HTERT RPE-1 (cell line): ENCODE data around the gene KCTD5.
"Not testable (repeated sequence)": the region's sequence is repeated elsewhere in the genome, so short reads cannot be mapped to it uniquely, and the experiment has no call there.

ENCODE experiments used
- in situ Hi-C: fragments of 300-500 bp; cut with MboI; formaldehyde crosslinking; loops from 4 replicates; pipeline ENCODE4 v1.14.3; 2020; ENCODE audit warnings: low sequenced_read_pairs

KCTD5 gene

DNA sequence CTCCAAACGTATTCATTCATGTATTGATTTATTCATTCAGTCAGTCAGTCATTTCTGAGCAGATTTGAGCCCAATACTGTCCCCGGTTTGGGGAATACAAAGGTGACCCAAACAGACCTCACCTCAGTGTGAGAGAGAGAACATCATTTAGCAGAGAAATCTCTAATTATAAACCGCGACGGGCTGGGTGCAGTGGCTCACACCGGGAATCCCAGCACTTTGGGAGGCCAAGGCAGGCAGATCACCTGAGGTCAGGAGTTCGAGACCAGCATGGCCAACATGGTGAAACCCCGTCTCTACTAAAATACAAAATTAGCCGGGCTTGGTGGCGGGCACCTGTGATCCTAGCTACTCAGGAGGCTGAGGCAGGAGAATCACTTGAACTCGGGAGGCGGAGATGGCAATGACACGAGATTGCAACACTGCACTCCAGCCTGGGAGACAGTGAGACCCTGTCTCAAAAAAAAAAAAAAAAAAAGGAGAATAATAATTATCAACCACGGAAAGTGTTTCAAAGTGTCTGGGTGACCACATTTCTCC is 39.4 kb downstream of the KCTD5 start:
- in situ Hi-C loops = not testable (repeated sequence)

DNA sequence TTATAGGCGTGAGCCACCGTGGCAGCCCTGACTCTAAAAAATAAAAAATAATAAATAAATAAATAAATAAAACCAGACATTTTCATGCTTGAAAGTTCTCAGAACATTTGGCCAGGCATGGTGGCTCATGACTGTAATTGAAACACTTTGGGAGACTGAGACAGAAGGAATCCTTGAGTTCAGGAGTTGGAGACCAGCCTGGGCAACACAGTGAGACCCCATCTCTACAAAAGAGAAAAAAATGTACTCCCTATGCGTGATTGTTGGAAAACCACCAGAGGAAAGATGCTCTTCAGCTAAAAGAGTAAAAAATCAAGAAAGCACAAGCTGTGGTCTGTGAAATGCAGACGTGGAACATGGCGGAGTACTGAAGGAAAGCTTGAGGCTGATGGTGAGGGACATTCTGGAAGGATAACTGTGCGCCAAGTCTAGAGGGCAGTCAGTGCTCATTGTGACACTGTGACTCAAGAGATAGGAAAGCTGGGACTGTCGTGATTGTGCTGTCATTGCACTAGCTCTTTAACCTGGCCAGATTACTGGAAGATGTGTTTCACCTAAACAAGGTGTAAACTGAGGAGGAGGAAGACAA is 41.9 kb downstream of the KCTD5 start:
- in situ Hi-C loops = no loop called here

DNA sequence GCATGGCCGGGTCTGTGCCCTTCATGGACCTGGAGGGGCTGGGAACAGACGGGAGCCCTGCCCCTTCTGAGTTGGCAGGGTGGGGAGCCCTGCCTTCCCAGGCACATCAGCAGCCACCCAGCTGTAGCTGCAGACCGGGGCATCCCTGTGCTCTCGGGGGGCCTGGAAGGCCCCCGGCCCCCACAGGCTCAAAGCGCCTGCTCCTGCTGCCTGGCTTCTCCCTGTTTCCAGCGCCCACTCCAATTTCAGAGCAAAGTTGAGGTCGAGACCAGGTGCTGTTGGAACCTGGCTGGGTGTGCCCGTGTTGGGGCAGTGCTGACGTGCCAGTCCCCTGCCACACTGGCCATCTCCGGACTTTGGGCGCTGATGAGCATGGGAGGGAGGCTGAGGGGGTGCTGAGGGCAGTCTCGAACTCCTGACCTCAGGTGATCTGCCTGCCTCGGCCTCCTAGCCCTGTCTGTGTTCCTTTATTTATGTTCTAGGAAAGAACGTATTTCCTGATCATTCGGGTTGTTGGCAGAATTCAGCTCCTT is 42.6 kb downstream of the KCTD5 start:
- in situ Hi-C loops = no loop called here

DNA sequence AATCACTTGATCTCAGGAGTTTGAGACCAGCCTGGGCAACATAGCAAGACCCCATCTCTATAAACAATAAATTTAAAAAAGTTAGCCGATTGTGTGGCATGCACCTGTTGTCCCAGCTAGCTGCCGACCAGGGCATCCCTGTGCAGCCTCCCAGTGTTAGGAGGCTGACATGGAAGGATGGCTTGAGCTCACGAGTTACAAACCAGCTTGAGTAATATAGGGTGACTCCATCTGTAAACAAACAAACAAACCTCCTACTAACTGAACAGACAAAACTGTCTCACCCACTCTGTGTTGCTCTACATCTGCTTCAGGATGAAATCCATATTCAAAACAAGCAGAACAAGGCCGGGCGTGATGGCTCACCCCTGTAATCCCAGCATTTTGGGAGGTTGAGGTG is 44.6 kb downstream of the KCTD5 start:
- in situ Hi-C loops = no loop called here

DNA sequence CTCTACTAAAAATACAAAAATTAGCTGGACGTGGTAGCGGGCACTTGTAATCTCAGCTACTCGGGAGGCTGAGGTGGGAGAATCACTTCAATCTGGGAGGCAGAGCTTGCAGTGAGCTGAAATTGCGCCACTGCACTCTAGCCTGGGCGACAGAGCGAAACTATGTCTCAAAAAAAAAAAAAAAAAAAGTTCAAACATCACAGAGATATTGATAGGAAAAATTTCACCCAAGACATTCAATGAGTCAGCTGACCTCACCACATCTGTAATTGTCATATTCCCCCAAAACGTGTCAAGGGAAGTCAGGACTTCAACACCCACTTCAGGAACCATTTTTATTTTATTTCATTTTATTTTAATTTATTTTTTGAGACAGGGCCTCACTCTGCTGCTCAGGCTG is 45.7 kb downstream of the KCTD5 start:
- in situ Hi-C loops = no loop called here

DNA sequence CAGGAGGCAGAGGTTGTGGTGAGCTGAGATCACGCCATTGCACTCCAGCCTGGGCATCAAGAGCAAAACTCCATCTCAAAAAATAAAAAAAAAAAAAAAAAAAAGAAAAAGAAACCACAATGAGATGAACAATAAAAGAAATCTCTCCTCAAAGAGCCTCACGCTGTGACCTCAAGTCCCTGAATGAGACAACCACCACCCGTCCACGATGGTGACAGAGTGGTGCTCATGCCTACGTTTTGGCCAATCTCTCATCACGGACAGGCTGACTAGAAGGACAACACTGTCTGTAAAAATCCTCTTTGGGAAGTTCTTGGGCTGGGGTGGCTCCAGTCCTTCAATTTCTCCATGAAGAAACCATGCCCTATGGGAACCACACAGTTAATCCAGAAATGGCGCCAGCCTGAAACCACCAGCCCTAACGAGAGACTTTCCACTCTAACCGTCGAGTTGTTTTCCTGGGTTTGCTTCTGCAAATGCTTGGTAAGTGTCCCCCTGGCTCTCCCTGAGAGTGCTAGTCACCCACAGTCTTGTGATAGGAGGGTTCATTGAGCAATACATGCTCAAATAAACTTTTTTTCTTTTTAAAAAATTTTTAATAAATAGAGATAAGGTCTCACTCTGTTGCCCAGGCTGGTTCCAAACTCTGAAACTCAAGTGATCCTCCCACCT is 52.7 kb downstream of the KCTD5 start:
- in situ Hi-C loops = no loop called here

DNA sequence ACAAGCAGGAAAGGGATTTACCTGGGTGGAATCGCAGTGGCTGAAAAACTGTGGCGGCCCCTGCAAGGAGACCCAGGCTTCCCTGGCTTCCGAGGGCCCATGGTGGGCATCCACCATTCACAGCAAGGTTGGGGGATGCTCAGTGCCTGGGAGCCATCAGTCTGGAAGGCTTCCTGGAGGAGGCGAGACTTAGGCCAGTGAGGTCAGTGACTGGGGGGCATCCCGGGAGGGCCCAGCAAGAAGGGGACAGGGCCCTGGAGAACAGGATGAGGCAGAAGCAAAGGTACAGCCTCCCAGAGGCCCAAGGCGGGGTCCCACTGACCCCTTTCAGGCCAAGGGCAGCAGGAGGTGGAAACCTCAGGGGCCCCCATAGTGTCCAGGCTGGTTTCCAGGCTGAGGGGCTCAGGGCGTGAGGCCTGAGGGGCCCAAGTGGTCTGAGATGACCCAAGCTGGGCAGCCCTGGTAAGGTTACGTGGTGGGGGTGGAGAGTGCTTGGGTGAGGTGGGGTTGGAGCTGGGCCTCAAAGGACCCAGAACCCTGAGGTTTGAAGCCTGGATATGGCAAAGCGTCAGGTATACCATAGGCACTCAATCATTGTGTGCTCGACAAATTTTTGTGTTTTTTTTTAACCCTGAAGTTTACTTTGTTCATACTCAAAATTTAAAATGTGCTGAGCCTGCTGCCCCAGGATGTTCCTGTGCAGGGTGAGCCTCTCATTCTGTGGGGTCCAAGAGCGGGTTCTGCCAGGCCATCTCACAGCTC is 54.3 kb downstream of the KCTD5 start:
- in situ Hi-C loops = no loop called here

DNA sequence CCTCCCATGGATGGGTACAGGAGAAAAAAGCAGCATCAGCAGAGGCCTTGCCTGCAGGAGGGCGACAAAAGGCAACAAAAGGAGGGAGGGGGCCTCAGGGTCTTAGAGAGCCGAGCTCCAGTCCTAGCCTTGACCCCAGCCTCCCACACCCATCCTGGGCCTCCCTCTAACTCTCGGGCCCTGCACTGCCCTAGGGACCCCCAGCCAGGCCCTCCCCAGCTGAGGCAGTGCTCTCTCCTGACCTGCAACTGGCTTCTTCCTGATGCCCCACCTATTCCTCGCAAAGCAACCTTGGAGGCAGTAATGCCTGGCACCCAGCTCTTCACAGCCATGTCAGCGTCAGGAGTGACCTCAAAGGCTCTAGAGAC is 54.9 kb downstream of the KCTD5 start:
- in situ Hi-C loops = no loop called here

DNA sequence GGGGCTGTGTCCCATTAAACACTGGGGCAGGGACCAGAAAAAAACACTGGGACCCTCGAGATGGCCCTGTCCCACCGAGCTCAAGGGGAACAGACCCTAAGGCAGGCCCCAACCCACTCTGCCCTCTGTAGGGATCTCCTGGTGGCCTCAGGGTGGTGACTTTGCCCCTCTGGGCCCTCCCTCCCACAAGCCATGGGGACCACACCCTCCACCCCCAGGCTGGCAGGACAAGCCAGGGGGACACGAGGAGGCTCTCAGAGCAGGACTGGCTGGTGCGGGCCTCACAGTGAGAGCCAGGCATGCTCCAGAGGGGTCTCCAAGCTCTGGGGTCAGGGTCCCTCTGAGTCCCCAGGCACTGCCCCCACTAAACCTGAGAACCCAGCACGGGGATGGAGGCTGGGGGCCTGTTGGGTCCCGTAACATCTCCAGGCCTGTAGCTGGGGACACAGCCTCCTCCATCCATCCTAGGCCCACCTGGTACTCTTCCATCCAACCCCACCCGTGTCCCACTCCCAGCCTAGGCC is 55.6 kb downstream of the KCTD5 start:
- in situ Hi-C loops = no loop called here

DNA sequence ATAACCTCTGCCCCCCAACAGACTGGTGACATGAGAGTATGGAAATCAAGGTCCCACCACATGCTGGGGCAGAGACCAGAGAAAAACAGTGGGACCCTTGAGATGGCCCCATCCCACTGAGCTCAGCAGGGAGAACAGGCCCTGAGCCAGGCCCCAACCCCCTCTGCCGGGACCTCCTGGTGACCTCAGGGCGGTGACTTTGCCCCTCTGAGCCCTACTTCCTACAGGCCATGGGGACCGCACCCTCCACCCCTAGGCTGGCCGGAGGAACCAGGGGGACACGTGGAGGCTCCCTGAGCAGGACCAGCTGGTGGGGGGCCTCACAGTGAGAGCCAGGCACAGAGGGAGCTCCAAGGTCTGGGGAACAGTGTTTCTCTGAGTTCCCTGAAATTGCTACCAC is 56.3 kb downstream of the KCTD5 start:
- in situ Hi-C loops = no loop called here

DNA sequence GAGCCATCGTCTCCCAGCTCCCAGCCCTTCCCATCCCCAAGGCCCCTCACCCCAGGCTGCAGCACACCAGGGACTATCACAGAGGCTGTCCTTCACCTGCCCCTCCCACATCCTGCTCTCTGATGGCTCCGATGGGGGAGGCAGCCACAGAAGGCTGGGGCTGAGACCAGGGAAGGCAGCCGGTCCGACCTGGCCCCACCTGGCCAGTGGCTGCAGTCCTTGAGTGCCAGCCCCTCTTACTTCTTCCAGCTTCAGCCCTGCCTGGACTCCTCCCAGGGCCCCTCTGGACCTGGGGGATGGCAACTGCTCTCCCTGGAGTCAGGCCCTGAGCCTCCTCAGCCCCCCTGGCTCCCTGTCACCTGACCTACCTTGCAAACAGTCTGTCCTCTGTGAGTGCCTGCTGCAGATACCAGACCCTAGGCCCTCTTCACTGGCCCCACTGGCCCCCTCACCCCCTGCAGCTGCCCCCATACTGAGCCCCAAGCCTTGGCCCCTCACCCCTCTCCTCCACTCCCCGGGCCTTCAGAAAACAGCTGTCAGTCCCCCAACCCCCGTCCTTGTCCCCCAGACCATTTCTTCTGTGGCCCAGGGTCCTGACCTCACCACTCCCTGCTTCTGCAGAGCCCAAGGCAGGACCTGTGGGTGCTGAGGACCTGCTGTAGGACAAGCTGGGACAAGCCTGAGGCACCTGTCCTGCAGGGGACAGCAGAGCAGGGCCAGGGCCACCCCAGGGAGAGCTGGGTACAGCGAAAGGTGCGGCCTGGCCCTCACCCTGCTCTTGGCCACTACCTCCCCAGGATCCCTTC is 57.5 kb downstream of the KCTD5 start:
- in situ Hi-C loops = no loop called here

DNA sequence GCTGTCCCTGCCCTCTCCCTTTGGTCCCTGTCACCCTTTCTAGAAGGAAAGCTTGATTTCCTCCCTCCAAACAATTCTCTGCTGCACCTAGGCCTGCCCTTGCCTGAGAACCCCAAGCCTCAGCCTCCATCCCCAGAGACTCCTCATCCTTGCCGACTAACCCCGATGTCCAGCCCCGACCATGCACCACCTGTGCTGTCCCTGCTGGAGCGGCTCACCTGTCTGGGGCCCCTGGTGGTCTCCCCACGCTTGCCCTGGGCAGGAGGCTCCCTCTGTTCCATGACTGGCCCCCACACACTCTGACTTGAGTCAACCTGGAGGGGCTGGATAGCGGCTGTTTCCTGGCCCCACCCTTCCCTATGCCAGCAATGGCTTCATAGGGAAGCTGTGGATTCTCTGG is 58.2 kb downstream of the KCTD5 start:
- in situ Hi-C loops = no loop called here

DNA sequence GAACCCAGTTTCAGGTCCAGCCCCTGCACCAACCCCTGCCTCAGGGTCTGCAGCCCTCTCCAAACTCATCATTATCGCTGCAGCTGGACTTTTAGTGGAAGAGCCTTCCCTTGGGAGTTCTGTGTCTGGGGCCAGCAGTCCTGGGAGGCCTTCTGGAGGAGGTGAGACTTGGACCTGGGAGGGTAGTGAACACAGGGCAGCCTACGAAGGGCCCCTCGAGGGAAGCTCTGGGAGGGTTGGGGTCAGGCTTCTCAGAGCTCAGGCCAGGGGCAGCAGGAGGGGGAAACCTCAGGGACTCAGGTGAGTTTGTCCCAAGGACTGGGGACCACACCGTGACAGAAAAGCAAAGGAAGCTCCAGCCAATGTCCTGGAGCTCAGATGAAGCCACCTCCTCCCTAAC is 58.8 kb downstream of the KCTD5 start:
- in situ Hi-C loops = no loop called here

DNA sequence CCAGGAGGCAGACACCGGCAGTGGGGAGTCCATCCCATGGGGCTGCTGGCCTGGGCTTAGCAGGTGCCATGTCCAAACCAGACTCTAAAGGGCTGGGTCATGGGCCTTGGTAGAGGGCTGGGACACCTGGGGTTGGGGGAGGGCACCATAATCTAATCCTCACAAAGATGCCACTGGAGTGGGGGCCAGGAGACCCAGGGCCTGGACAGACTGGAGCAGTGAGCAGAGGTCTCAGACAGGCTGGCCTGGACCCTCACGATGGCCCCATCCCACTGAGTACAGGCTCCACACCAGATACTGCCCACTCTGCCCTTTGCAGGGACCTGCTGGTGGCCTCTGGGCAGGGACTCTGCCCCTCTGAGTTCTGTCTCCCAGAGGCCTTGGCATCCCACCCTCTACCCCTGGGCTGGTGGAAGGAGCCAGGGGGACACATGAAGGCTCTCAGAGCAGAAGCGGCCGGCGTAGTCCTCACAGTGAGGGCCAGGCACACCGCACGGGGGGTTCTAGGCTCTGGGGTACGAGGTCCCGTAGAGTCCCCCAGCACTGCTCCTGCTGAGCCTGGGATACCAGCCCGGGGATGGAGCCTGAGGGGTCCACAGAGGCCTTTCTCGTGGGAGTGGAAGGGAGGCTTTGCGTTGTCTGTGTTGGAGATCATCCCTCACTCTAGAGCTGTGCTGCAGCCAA is 60.1 kb downstream of the KCTD5 start:
- in situ Hi-C loops = no loop called here

DNA sequence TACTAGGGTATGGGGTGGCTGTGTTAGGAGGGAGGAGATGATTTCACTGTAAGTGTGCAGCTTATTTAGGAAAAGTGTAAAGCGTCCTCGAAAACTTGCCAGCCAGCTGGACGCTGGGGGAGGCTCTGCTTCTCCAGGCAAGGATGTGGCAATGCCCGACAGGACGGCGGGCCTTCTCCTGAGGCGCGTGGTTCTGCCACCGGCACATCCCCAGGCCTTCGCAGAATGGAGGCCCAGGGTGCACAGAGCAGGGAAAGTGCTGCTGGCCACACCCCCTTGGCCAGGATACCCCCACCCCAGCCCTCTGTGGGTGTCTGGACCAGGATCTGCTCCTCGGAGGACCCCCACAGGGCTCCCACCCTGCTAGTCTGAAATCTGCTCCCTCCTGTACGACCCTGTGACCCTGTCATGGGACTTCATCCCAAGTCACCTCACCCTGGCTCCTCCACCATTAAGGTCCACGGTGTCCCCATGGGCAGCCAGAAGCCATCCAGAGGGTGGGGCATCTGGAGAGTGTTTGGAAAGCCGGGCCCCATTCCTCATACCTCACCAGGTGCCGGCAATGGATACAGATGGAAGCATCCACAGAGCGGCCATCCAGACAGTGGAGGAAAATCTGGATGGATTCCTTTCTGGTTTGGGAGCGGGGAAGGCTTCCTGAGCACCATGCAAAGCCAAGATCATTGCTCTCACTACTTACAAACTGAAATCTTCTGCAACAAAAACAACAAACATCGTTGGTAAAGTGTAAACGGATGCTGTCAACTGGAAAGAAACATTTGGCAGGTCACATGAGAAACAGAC is 60.9 kb downstream of the KCTD5 start:
- in situ Hi-C loops = no loop called here

DNA sequence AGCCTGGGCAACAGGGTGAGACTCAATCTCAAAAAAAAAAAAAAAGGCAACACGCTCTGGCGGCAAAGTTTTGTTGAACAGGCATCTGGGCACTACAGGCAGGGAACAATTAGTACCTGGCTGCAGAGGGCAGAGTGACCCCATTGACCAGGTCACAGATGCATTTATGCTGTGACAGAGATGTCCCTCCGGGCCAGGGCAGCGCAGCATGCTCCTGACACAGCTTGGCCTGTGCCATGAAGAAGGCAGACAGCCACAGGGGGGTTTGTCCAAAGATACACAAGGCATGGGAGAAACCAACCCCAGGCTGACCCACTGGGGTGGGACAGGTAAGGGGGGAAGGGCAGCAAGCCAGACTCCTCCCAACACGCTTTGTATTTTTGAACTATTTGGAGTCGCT is 62.4 kb downstream of the KCTD5 start:
- in situ Hi-C loops = no loop called here

DNA sequence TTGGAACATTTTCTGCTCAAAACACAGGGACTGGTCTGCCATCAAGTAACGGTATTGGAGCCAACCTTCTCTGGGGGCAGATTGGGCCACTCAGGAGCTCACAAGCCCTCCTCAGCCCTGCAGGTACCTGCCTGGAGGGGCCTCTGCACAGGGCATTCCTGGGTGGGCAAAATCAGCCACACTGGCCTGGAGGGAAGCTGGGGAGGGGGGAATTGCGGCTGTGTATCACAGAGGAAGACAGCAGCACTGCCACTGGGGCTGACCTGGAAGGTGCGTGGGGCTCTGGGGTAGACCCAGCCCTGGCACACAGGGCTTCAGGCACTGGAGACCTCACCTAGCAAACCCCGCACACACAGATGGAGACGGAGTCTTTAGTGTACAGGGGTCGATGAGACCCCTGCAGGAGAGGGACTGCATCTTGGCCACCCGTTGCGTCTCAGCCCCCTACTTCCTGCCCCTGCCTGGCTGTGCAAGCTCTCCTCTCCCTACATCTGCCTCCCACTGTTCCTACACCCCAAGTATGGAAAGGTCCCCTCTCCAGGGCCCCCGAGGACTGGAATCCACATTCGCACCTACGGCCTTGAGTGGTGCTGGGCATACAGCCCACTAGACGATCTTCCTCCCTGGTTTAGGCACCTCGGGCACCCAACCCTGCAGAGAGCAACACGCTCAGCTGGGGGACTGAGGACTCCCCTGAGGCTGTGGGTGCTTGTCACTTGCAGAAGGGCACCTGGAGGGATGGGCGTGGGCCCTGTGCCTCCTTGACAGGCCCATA is 63.0 kb downstream of the KCTD5 start:
- in situ Hi-C loops = no loop called here

DNA sequence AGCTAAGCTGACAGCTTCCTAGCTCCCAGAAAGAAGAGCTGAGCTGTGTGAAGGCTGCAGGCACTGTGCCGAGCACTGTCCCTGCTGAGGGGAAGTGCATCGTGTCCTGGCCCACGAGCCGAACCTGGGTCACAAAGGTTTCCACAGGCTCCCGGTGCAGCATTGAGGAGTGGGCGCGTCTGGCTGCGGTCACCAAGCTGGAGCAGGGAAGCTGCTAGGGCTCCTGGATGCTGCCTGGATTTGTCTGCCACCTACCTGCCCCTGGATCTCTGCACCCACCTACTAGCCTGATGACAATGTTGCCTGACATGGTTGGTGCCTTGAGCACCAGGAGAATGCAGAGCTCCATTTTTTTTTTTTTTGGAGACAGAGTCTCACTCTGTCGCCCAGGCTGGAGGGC is 63.6 kb downstream of the KCTD5 start:
- in situ Hi-C loops = no loop called here
